GM10266 (cell line): ENCODE results near the gene RABL2A.
"Not testable (repeated sequence)": the region's sequence is repeated elsewhere in the genome, so short reads cannot be mapped to it uniquely, and the experiment has no call there.

ENCODE experiments used
- DNase-seq: peaks from one replicate; pipeline ENCODE4 v3.0.0; 2012; ENCODE audit errors: extremely low spot score
- CTCF ChIP-seq: IDR thresholded peaks from 2 replicates; pipeline ENCODE4 v1.5.1; 2012; ENCODE audit warnings: mild to moderate bottlenecking, low read depth; ENCODE audit not compliant: control insufficient read depth, insufficient read depth; ENCODE audit errors: missing control alignments

RABL2A gene

GRCh38 chr2:113656031-113656624 is 29.1 kb downstream of the RABL2A start:
- not testable (repeated sequence) for DNase-seq

GRCh38 chr2:113657735-113658134 is 30.7 kb downstream of the RABL2A start:
- not testable (repeated sequence) for DNase-seq

GRCh38 chr2:113663285-113664060 is 36.4 kb downstream of the RABL2A start:
- DNase-seq: not testable (repeated sequence)

GRCh38 chr2:113664761-113665533 is 37.9 kb downstream of the RABL2A start:
- DNase-seq: not testable (repeated sequence)

GRCh38 chr2:113669013-113669412 is 41.9 kb downstream of the RABL2A start:
- not testable (repeated sequence) for DNase-seq

GRCh38 chr2:113672326-113672932 is 45.4 kb downstream of the RABL2A start:
- no peak for DNase-seq
- no peak for TF ChIP-seq CTCF

- TF ChIP-seq CTCF: no peak
- no peak for DNase-seq
These were observed 48.8 kb downstream of the RABL2A start for GRCh38 chr2:113675875-113676274.

GRCh38 chr2:113676623-113677266 is 49.7 kb downstream of the RABL2A start:
- DNase-seq: no peak
- no peak for TF ChIP-seq CTCF

- TF ChIP-seq CTCF: no peak
- no peak for DNase-seq
These were observed 50.3 kb downstream of the RABL2A start for GRCh38 chr2:113677330-113677729.
